Prostate gland (tissue), 2 donors: ENCODE measurements around the gene BIRC5.

Experiments
- POLR2A ChIP-seq: fragments of 450-650 bp; IDR thresholded peaks from one replicate; pipeline ENCODE4 v1.6.1; 2016; ENCODE audit warnings: antibody characterized with exemption, mild to moderate bottlenecking
- POLR2AphosphoS5 ChIP-seq: sonication (generic); formaldehyde crosslinking; IDR thresholded peaks from one replicate; pipeline ENCODE4 v1.6.1; 2017; ENCODE audit warnings: antibody characterized with exemption
- TF ChIP-seq, protein P1 (sequence below), 4 experiments: fragments of 200-600 bp in 2 of 4; fragments of 450-650 bp in 2 of 4; sonication (generic) in 2 of 4; IDR thresholded peaks; 1 replicate in 3 of 4; 2 replicates in 1 of 4; pipeline ENCODE4 v1.5.1; 2016 to 2019; ENCODE audit warnings: antibody characterized with exemption in 4 of 4, mild to moderate bottlenecking in 2 of 4, moderate library complexity in 2 of 4

DNA sequence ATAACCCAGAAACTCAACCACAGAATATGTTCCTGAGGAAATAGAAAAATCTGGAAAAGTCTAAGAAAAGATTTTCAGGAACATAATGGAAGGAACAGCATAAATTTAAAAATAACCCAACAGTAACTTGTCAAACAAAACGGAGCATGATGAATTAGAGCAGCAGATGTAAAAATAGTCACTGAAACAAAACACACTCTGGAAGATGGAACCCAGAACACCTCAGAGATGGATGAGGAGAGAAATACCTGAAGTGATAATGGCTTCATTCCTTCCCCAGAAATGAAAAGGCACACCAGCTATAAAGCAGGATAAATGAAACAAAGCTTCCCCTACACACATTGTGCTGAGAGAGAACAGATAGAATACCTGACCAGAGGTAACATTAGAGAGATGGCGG, 33.5 kb upstream of the BIRC5 start:
- TF ChIP-seq POLR2A (no peak), POLR2AphosphoS5 (no peak)
- TF ChIP-seq, protein P1, sequence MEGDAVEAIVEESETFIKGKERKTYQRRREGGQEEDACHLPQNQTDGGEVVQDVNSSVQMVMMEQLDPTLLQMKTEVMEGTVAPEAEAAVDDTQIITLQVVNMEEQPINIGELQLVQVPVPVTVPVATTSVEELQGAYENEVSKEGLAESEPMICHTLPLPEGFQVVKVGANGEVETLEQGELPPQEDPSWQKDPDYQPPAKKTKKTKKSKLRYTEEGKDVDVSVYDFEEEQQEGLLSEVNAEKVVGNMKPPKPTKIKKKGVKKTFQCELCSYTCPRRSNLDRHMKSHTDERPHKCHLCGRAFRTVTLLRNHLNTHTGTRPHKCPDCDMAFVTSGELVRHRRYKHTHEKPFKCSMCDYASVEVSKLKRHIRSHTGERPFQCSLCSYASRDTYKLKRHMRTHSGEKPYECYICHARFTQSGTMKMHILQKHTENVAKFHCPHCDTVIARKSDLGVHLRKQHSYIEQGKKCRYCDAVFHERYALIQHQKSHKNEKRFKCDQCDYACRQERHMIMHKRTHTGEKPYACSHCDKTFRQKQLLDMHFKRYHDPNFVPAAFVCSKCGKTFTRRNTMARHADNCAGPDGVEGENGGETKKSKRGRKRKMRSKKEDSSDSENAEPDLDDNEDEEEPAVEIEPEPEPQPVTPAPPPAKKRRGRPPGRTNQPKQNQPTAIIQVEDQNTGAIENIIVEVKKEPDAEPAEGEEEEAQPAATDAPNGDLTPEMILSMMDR (IDR thresholded peaks at IDR 0.05): no peak
